Measurements from ENCODE around the gene OR8B3. TPM values are rescaled to one million over a fixed set of nuclear protein-coding genes. Genes with fewer than 3 reads are reported as not detected.

Gene OR8B3, protein sequence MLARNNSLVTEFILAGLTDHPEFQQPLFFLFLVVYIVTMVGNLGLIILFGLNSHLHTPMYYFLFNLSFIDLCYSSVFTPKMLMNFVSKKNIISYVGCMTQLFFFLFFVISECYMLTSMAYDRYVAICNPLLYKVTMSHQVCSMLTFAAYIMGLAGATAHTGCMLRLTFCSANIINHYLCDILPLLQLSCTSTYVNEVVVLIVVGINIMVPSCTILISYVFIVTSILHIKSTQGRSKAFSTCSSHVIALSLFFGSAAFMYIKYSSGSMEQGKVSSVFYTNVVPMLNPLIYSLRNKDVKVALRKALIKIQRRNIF
- total RNA-seq (2014; rRNA removed; shearing (Covaris generic)) (not detected in 2 replicates), polyA plus RNA-seq (2016; fragmentation: Nextera tagmentation; extraction: Ambion mirVana) (not detected in 2 replicates)
- long read RNA-seq = 0 reads

DNA sequence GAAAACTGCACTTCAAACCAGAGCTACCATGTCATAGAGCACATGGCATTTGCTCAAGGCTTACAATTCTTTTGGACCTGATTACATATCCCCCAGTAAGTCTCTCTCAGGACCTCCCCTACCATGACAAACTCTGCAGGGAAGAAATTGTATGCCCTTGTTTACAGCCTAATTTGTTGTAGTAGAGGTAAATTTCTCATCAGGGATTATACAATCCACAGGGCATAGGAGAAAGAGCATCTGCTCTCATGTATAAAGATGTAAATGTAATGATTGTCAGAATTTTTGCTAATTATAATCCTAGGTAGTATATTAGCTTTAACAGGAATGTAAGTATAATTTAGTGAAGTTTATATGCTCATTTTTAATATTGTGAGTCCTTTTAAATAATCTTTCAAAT, at the start of gene OR8B3:
Gene OR8B3 (minus strand): TSS at position 101 of the 400 bp plus-strand sequence. CDS start 1,673 bp downstream, outside the sequence.
- Histone ChIP-seq H3K79me2 (replicated peaks; ENCODE audit: insufficient read depth) (no peaks in the 10 kb centered on the region), H3K4me2 (no peak within 1 kb of the TSS), H2AFZ (no peak within 1 kb of the TSS), H4K20me1 (replicated peaks; ENCODE audit: insufficient read depth) (no peaks in the 10 kb centered on the region), H3K9me2 (ENCODE audit: insufficient read depth) (no peaks in the 10 kb centered on the region), H3K4me1 (ENCODE audit: insufficient read depth) (no peaks in the 10 kb centered on the region), H3F3A (replicated peaks; ENCODE audit: low read depth) (no peaks in the 10 kb centered on the region), H3K36me3 (ENCODE audit: insufficient read depth) (no peaks in the 10 kb centered on the region), H3K27ac (ENCODE audit: low read depth) (no peak within 1 kb of the TSS), H3K27me3 (ENCODE audit: insufficient read depth) (no peaks in the 10 kb centered on the region), H3K4me3 (no peak within 1 kb of the TSS)
- Mint-ChIP-seq H3K4me1 (no peaks in the 10 kb centered on the region; the same call in 2 of the 3 replicates), H3K4me3 (no peak within 1 kb of the TSS), H3K27me3 (ENCODE audit: insufficient read depth, low read depth, poor library complexity) (peaks cover 3% of the 10 kb centered on the region), H3K27ac (no peak within 1 kb of the TSS), H3K36me3 (ENCODE audit: low read depth) (peaks cover 7% of the 10 kb centered on the region; the same call in 2 of the 3 replicates), H3K9me3 (peaks cover 9% of the 10 kb centered on the region; the same call in 2 of the 3 replicates)
- DNase-seq (ENCODE audit: low spot score) = no peak
- ATAC-seq = no peak
- TF ChIP-seq EZH2 (IDR thresholded peaks at IDR 0.05; ENCODE audit: low read depth, unreplicated experiment) (no peak), CREB1 (CRISPR knock-in tag; IDR thresholded peaks at IDR 0.05; ENCODE audit: low read depth) (no peak), NANOG (IDR thresholded peaks at IDR 0.05; ENCODE audit: borderline replicate concordance) (no peak)
- TF ChIP-seq, protein P1, sequence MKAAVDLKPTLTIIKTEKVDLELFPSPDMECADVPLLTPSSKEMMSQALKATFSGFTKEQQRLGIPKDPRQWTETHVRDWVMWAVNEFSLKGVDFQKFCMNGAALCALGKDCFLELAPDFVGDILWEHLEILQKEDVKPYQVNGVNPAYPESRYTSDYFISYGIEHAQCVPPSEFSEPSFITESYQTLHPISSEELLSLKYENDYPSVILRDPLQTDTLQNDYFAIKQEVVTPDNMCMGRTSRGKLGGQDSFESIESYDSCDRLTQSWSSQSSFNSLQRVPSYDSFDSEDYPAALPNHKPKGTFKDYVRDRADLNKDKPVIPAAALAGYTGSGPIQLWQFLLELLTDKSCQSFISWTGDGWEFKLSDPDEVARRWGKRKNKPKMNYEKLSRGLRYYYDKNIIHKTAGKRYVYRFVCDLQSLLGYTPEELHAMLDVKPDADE (IDR thresholded peaks at IDR 0.05) = no peak
- TF ChIP-seq, protein P2, sequence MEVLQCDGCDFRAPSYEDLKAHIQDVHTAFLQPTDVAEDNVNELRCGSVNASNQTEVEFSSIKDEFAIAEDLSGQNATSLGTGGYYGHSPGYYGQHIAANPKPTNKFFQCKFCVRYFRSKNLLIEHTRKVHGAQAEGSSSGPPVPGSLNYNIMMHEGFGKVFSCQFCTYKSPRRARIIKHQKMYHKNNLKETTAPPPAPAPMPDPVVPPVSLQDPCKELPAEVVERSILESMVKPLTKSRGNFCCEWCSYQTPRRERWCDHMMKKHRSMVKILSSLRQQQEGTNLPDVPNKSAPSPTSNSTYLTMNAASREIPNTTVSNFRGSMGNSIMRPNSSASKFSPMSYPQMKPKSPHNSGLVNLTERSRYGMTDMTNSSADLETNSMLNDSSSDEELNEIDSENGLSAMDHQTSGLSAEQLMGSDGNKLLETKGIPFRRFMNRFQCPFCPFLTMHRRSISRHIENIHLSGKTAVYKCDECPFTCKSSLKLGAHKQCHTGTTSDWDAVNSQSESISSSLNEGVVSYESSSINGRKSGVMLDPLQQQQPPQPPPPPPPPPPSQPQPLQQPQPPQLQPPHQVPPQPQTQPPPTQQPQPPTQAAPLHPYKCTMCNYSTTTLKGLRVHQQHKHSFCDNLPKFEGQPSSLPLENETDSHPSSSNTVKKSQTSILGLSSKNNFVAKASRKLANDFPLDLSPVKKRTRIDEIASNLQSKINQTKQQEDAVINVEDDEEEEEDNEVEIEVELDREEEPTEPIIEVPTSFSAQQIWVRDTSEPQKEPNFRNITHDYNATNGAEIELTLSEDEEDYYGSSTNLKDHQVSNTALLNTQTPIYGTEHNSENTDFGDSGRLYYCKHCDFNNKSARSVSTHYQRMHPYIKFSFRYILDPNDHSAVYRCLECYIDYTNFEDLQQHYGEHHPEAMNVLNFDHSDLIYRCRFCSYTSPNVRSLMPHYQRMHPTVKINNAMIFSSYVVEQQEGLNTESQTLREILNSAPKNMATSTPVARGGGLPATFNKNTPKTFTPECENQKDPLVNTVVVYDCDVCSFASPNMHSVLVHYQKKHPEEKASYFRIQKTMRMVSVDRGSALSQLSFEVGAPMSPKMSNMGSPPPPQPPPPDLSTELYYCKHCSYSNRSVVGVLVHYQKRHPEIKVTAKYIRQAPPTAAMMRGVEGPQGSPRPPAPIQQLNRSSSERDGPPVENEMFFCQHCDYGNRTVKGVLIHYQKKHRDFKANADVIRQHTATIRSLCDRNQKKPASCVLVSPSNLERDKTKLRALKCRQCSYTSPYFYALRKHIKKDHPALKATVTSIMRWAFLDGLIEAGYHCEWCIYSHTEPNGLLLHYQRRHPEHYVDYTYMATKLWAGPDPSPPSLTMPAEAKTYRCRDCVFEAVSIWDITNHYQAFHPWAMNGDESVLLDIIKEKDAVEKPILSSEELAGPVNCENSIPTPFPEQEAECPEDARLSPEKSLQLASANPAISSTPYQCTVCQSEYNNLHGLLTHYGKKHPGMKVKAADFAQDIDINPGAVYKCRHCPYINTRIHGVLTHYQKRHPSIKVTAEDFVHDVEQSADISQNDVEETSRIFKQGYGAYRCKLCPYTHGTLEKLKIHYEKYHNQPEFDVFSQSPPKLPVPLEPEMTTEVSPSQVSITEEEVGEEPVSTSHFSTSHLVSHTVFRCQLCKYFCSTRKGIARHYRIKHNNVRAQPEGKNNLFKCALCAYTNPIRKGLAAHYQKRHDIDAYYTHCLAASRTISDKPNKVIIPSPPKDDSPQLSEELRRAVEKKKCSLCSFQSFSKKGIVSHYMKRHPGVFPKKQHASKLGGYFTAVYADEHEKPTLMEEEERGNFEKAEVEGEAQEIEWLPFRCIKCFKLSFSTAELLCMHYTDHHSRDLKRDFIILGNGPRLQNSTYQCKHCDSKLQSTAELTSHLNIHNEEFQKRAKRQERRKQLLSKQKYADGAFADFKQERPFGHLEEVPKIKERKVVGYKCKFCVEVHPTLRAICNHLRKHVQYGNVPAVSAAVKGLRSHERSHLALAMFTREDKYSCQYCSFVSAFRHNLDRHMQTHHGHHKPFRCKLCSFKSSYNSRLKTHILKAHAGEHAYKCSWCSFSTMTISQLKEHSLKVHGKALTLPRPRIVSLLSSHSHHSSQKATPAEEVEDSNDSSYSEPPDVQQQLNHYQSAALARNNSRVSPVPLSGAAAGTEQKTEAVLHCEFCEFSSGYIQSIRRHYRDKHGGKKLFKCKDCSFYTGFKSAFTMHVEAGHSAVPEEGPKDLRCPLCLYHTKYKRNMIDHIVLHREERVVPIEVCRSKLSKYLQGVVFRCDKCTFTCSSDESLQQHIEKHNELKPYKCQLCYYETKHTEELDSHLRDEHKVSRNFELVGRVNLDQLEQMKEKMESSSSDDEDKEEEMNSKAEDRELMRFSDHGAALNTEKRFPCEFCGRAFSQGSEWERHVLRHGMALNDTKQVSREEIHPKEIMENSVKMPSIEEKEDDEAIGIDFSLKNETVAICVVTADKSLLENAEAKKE (CRISPR knock-in tag; IDR thresholded peaks at IDR 0.05) = no peak
- TF ChIP-seq, protein P3, sequence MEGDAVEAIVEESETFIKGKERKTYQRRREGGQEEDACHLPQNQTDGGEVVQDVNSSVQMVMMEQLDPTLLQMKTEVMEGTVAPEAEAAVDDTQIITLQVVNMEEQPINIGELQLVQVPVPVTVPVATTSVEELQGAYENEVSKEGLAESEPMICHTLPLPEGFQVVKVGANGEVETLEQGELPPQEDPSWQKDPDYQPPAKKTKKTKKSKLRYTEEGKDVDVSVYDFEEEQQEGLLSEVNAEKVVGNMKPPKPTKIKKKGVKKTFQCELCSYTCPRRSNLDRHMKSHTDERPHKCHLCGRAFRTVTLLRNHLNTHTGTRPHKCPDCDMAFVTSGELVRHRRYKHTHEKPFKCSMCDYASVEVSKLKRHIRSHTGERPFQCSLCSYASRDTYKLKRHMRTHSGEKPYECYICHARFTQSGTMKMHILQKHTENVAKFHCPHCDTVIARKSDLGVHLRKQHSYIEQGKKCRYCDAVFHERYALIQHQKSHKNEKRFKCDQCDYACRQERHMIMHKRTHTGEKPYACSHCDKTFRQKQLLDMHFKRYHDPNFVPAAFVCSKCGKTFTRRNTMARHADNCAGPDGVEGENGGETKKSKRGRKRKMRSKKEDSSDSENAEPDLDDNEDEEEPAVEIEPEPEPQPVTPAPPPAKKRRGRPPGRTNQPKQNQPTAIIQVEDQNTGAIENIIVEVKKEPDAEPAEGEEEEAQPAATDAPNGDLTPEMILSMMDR (conservative IDR thresholded peaks at IDR 0.05; ENCODE audit: low read depth in 2 of 2) = no peak

All from GM23338 (cell line).